Measurements from ENCODE around the gene SARS2. TPM values are rescaled to one million over a fixed set of nuclear protein-coding genes. Genes with fewer than 3 reads are reported as not detected.

Gene SARS2
- polyA plus RNA-seq, 3 donors from 2014 or later = 12.7 to 21.7 (median 19.6) TPM

DNA sequence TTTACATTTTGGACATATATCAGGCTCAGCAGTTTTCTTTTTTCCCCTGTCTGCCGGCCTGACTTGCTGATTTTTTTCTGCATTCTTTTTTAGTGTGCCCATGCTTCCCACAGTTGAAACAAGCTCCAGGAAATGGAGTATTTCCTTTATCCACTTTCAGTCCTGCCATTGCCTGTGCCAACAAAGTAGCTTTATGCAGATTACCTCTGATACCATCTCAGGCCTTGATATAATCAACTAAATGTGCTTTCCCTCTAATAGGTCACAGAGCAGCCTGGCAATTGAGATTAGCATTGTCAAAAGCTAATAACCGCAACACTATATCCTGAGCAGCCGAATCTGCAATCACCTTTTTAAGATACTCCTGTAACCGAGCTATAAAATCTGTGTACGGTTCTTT is 9.4 kb upstream of the SARS2 start:
- H3K27ac Mint-ChIP-seq = no peak overlapping the region
- no peaks in the 10 kb centered on the region for H3K9me3 Mint-ChIP-seq
- no peak for DNase-seq
- peaks cover 8 to 9% (median 8%) of the 10 kb centered on the region in 3 donors for H3K36me3 Mint-ChIP-seq
- peaks cover 1 to 10% (median 5%) of the 10 kb centered on the region in 3 donors for H3K27me3 Mint-ChIP-seq (ENCODE audit: low read depth in 3 of 3)
- no peaks in the 10 kb centered on the region for H3K4me1 Mint-ChIP-seq
- no peak overlapping the region for H3K4me3 Mint-ChIP-seq

DNA sequence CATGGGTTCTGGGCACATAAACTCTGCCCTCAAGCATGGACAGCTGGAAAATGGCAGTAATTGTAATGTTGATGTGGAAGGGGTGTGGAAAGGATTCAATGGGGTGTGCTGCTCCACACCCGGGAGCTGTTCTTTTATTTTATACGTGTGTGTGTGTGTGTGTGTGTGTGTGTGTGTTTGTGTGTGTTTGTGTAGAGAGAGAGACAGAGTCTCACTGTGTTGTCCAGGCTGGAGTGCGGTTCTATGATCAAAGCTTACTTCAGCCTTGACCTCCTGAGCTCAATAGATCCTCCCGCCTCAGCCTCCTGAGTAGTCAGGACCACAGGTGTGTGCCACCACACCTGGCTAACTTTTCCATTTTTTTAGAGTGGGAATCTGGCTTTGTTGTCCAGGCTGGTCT is 3.0 kb upstream of the SARS2 start:
- DNase-seq = no peak
- Mint-ChIP-seq H3K27ac (peak overlapping the region in 1 of 6 donors; percentile 68), H3K4me1 (peaks cover 36 to 37% of the 10 kb centered on the region in 2 donors), H3K27me3 (ENCODE audit: low read depth in 3 of 3) (peaks cover 10 to 20% (median 11%) of the 10 kb centered on the region in 3 donors), H3K36me3 (peaks cover 13 to 17% (median 15%) of the 10 kb centered on the region in 3 donors), H3K4me3 (no peak overlapping the region), H3K9me3 (peaks cover 0 to 2% (median 0%) of the 10 kb centered on the region in 6 donors)

DNA sequence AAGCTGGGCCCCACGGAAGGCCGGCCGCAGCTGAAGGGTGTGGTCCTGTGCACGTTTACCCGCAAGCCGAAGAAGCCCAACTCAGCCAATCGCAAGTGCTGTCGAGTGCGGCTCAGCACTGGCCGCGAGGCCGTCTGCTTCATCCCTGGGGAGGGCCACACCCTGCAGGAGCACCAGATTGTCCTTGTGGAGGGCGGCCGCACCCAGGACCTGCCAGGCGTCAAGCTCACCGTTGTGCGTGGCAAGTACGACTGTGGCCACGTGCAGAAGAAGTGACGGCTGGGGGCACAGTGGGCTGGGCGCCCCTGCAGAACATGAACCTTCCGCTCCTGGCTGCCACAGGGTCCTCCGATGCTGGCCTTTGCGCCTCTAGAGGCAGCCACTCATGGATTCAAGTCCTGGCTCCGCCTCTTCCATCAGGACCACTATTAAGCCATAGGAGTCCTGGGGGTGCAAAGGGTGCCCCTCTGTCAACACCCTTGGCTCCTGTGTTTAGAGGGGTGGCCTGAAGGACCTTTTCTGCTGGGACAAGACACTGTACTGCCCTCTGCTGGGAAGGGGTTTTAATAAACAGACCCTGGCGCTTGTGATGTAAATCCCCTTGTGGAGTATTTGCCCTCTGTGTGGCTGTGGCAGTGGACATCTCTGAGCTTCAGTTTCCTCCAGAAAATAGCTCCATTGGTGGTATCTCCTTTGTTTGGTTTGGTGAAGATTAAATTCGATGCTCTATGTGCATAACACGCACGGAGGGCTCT is 2.0 kb upstream of the SARS2 start:
- Mint-ChIP-seq H3K4me1 (peaks cover 46% of the 10 kb centered on the region in 2 donors), H3K36me3 (peaks cover 13 to 17% (median 15%) of the 10 kb centered on the region in 3 donors), H3K4me3 (peak overlapping the region; percentile 2 to 55 (median 36)), H3K27ac (peak overlapping the region in 5 of 6 donors; percentile 29 to 83 (median 70)), H3K9me3 (peaks cover 0 to 2% (median 0%) of the 10 kb centered on the region in 6 donors), H3K27me3 (ENCODE audit: low read depth in 3 of 3) (peaks cover 11 to 26% (median 17%) of the 10 kb centered on the region in 3 donors)
- DNase-seq = peak; percentile 51 to 58 (median 51)

DNA sequence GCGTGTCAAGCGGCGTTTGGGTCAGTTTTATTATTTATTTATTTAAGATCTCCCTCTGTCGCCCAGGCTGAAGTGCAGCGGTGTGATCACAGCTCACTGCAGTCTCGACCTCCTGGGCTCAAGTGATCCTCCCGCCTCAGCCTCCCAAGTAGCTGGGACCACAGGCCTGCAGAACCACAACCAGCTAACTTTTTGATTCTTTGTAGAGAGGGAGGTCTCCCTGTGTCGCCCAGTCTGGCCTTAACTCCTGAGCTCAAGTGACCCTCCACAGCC is 894 bp upstream of the SARS2 start:
- Mint-ChIP-seq H3K27me3 (ENCODE audit: low read depth in 3 of 3) (peaks cover 11 to 23% (median 20%) of the 10 kb centered on the region in 3 donors), H3K27ac (peak overlapping the region; percentile 94 to 99 (median 96)), H3K4me1 (peaks cover 56 to 57% of the 10 kb centered on the region in 2 donors), H3K9me3 (peaks cover 0 to 2% (median 0%) of the 10 kb centered on the region in 6 donors), H3K4me3 (peak overlapping the region; percentile 97 to 99 (median 98)), H3K36me3 (peaks cover 13 to 17% (median 15%) of the 10 kb centered on the region in 3 donors)
- no peak for DNase-seq

DNA sequence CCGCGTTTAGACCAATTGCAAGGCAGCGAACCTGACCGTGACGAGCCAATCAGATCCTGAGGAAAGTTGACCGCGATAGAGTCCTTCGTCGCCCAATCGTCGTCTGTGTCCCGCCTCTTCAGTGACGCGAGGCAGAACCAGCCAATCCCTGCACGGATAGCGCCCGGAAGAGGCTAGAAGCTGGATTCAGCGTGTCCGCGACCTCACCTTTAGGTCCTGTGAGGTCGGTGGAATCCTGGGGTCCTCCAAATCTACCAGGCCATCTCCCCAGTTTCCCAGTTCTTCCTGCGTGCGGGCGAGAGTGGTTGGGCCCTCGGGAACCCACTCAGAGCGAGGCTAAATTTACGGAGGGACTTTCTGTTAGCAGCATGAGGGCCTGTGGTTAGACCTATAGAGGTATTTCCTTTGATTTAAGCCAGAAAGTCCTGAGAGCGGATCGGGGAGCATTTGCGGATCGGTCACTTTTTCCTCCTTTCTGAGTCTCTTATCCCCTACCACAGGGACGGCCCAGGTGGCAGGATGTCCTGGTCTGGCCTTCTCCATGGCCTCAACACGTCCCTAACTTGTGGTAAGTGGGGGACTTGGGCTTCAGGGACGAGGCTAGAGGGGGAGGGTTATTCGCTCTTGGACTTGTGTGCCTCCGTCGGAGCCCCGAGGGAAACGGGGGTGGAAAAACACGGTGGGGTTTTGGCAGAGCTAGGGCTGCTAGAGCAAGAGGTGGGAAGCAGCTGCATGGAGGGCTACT is 385 bp upstream of the SARS2 start, which contains the start of gene MRPS12:
Gene MRPS12 (plus strand): TSS at position 169 of the 745 bp plus-strand sequence. CDS start 351 bp downstream, at position 520.
- Mint-ChIP-seq H3K27ac (peak within 1 kb of the TSS; percentile 94 to 99 (median 96)), H3K9me3 (peaks cover 0 to 2% (median 0%) of the 10 kb centered on the region in 6 donors), H3K27me3 (ENCODE audit: low read depth in 3 of 3) (peaks cover 11 to 26% (median 21%) of the 10 kb centered on the region in 3 donors), H3K4me3 (peak within 1 kb of the TSS; percentile 97 to 99 (median 98)), H3K4me1 (peaks cover 61 to 62% of the 10 kb centered on the region in 2 donors), H3K36me3 (peaks cover 12 to 17% (median 15%) of the 10 kb centered on the region in 3 donors)
- DNase-seq = peak; percentile 99

DNA sequence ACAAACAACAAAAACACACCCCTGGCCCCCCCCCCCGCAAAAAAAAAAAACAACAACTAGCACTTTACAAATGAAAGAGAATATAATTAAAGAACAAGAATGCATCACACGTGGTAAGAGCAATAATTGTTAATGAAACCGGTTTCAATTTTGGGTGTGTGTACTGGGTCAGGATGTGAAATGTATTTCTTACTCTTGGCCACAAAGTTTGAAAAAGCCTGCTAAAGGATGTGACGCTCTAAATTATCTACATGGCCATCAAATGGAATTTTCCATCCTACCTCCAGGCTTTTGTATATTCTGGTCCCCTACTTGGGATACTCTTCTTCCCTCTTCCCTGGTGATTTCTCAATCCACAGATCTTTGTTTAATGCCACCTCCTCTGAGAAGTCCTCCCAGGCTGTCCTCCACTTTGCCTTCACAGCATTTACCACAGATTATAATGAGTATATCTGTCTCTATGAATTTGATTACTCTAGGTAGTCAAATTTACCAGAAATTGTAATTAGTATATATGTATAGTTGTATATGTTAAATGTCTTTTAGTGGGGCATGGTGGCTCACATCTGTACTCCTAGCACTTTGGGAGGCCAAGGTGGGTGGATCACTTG is 2.1 kb downstream of the SARS2 start:
- Mint-ChIP-seq H3K36me3 (peaks cover 0 to 14% (median 3%) of the 10 kb centered on the region in 3 donors), H3K9me3 (no peaks in the 10 kb centered on the region), H3K4me1 (peaks cover 83 to 85% of the 10 kb centered on the region in 2 donors)

DNA sequence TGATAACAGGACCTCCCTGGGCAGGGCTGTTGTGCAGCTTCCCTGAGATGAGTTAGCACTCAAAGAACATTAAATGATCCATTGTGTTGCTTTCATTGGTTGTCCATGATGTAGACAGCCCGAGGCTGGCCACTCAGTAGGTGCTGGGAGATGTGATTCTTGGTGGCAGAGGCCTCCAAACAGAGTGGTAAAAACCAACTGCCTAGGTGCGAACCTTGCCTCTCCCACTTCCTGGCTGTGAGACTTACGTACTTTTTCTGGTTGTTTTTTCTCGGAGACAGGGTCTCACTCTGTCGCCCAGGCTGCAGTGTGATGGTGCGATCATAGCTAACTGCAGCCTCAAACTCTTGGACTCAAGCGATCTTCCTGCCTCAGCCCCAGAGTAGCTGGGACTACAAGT is 6.2 kb downstream of the SARS2 start:
- Mint-ChIP-seq H3K9me3 (no peaks in the 10 kb centered on the region), H3K4me1 (peaks cover 60 to 65% of the 10 kb centered on the region in 2 donors), H3K27ac (peak overlapping the region; percentile 95 to 99 (median 97)), H3K4me3 (peak overlapping the region; percentile 59 to 81 (median 64)), H3K36me3 (peaks cover 0 to 16% (median 11%) of the 10 kb centered on the region in 3 donors), H3K27me3 (ENCODE audit: low read depth in 3 of 3) (peaks cover 6 to 15% (median 13%) of the 10 kb centered on the region in 3 donors)
- peak; percentile 86 to 88 (median 88) for DNase-seq

More for the DNA sequence above, 2.1 kb downstream of the SARS2 start:
- H3K27me3 Mint-ChIP-seq (ENCODE audit: low read depth in 3 of 3) = peaks cover 15 to 30% (median 23%) of the 10 kb centered on the region in 3 donors
- peak; percentile 74 to 80 (median 80) for DNase-seq
- peak overlapping the region; percentile 62 to 98 (median 77) for H3K4me3 Mint-ChIP-seq
- H3K27ac Mint-ChIP-seq = peak overlapping the region; percentile 94 to 99 (median 96)

DNA sequence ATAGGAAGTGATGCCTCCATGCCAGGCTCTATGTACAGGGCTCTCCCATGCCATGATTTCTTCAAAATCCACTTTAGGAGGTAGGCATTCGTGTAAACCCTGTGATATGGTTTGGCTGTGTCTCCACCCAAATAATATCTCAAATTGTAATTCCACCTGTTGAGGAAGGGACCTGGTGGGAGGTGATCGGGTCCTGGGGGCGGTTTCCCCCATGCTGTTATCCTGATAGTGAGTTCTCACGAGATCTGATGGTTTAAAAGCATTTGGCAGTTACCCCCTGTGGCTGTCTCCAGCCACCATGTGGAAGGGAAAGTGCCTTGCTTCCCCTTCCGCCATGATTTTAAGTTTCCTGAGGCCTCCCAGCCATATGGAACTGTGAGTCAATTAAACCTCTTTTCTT is 8.1 kb downstream of the SARS2 start:
- H3K27ac Mint-ChIP-seq = peak overlapping the region in 5 of 6 donors; percentile 49 to 81 (median 62)
- H3K9me3 Mint-ChIP-seq = no peaks in the 10 kb centered on the region
- H3K4me1 Mint-ChIP-seq = peaks cover 41 to 45% of the 10 kb centered on the region in 2 donors
- H3K4me3 Mint-ChIP-seq = peak overlapping the region in 1 of 5 donors; percentile 7
- peaks cover 0 to 16% (median 14%) of the 10 kb centered on the region in 3 donors for H3K36me3 Mint-ChIP-seq
- DNase-seq = no peak
- peaks cover 6 to 9% (median 6%) of the 10 kb centered on the region in 3 donors for H3K27me3 Mint-ChIP-seq (ENCODE audit: low read depth in 3 of 3)

DNA sequence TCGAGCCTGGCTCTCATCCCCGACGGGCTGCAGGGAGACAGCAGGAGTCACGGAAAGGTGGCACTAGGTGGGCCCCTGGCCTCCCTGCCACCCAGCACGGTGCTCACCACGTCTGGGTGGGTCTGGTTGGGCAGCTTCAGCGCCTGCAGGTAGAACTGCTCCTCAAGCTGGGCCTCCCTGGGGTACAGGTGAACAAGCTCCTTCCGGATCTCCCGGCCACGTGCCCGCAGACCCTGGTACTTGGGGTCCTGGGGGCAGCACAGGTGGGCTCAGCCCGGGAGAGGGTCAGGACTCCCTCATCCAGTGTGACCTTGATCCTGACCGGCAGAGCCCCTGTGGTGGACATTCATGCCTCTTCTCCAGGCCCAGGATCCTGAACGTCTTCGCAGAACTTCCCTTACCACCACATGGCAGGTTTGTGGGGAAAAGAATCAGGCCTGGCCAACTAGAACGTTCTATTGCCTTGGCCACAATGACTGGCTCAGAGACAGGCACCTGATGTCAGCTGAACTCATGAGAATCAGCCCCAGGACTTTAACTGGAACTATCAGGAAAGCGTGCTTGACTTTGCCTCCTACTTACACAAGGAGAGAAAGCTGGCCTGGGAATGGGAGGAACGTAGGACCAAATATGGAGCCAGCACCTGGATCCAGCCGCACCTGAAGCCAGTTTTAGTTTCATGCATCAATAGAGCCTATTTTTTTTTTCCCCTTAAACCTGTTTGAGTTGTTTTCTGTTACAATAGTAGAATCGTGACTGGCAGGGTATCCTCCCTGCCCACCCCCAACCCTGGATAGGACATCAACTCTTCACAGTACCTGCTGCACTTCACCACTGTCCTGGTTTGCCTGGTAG is 8.9 kb downstream of the SARS2 start:
- Mint-ChIP-seq H3K36me3 (peaks cover 0 to 16% (median 14%) of the 10 kb centered on the region in 3 donors), H3K4me3 (peak overlapping the region in 1 of 5 donors; percentile 21), H3K9me3 (no peaks in the 10 kb centered on the region), H3K27me3 (ENCODE audit: low read depth in 3 of 3) (peaks cover 5 to 9% (median 6%) of the 10 kb centered on the region in 3 donors), H3K27ac (peak overlapping the region in 5 of 6 donors; percentile 58 to 90 (median 65)), H3K4me1 (peaks cover 33 to 39% of the 10 kb centered on the region in 2 donors)
- DNase-seq = no peak

DNA sequence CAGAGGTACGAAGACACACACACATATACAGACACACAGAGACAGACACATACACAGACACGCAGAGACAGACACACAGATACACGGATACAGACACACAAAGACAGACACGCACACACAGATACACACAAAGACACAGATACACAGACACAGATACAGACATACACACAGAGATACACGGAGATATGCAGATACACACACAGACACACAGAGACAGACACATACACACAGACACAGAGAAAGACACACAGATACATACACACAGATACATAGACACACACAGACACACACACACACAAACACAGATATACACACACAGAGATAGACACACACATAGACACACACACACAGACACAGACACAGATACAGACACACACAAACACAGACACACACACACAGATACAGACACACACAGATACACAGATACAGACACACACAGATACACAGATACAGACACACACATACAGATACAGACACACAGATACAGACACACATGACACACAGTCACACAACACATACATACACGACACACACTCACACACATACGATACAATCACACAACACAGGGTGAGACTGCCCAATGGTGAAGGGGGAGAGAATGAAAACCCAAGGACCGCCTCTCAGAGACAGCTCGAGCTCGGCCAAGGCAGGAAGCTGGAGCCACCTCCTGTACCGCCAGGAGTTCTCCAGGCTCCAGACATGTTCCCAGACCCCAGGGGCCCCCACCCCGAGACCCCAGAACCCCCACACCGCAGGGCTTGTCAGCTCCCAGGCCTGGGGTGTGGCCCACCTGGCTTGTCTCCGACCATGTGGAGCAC is 9.8 kb downstream of the SARS2 start:
- DNase-seq = no peak
- Mint-ChIP-seq H3K27me3 (ENCODE audit: low read depth in 3 of 3) (peaks cover 2 to 8% (median 7%) of the 10 kb centered on the region in 3 donors), H3K4me1 (peaks cover 26 to 30% of the 10 kb centered on the region in 2 donors), H3K27ac (no peak overlapping the region), H3K36me3 (peaks cover 0 to 16% (median 14%) of the 10 kb centered on the region in 3 donors), H3K4me3 (no peak overlapping the region), H3K9me3 (no peaks in the 10 kb centered on the region)

DNA sequence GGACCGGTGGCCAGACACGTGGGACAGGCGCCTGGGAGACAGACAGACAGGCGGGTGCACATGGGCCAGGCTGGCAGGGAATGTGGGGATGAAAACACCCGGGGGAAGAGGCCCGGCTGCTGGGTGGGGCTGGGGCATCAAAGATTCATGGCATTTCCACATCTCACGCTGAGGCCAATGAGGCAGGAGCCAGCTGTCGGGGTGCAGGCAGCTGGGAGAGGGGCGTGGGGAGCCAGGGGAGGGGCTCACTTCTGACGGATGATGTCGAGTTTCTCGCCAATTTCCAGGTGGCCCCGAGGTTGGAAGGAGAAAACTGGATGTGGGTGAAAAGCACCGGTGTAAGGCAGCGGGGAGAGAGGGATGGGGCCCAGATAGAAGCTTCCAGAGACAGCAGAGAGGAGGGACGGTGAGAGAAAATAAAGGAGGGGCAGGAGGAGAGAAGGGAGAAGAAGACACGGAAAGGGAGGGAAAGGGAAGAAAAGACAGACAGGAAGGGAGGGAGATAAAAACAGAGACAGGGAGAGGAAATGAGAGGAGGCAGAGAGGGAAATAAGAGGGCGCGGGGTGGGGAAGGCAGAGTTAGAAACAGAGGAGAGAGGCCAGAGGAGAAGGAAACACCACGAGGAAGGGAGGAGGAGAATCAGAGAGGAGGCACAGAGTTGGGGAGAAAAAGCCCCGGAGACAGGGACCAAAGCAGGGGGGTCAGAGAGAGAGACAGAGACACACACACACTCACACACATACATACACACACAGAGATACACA is 10.5 kb downstream of the SARS2 start:
- no peak for DNase-seq
- Mint-ChIP-seq H3K36me3 (peaks cover 0 to 16% (median 14%) of the 10 kb centered on the region in 3 donors), H3K27ac (no peak overlapping the region), H3K9me3 (no peaks in the 10 kb centered on the region), H3K4me3 (no peak overlapping the region), H3K4me1 (peaks cover 19 to 22% of the 10 kb centered on the region in 2 donors), H3K27me3 (ENCODE audit: low read depth in 3 of 3) (peaks cover 2 to 8% (median 7%) of the 10 kb centered on the region in 3 donors)

Measured in immature natural killer cell (primary cell).